Panc1 (cell line): Measurements from ENCODE around the gene FAAP100.
A peak's percentile ranks its signal among the peaks of the same experiment; 100 is the strongest.

Source experiments
- POLR2AphosphoS5 ChIP-seq: IDR thresholded peaks from 2 replicates; pipeline ENCODE4 v1.6.1; 2012; ENCODE audit warnings: mild to moderate bottlenecking, low read depth, low read length, moderate library complexity
- TF ChIP-seq, protein P1 (sequence below): fragments of 450-650 bp; IDR thresholded peaks from 2 replicates; pipeline ENCODE4 v1.5.1; 2017; ENCODE audit warnings: mild to moderate bottlenecking

- TF ChIP-seq POLR2AphosphoS5, result peak; percentile 50; the same call in 1 of the 2 replicates
- TF ChIP-seq, protein P1, sequence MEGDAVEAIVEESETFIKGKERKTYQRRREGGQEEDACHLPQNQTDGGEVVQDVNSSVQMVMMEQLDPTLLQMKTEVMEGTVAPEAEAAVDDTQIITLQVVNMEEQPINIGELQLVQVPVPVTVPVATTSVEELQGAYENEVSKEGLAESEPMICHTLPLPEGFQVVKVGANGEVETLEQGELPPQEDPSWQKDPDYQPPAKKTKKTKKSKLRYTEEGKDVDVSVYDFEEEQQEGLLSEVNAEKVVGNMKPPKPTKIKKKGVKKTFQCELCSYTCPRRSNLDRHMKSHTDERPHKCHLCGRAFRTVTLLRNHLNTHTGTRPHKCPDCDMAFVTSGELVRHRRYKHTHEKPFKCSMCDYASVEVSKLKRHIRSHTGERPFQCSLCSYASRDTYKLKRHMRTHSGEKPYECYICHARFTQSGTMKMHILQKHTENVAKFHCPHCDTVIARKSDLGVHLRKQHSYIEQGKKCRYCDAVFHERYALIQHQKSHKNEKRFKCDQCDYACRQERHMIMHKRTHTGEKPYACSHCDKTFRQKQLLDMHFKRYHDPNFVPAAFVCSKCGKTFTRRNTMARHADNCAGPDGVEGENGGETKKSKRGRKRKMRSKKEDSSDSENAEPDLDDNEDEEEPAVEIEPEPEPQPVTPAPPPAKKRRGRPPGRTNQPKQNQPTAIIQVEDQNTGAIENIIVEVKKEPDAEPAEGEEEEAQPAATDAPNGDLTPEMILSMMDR, result no peak
Observed at GRCh38 chr17:81539961-81540675, 12.0 kb downstream of the FAAP100 start.
